ENCODE results near the gene SMCO2.

GRCh38 chr12:27516625-27517024, 70.1 kb downstream of the SMCO2 start:
- TF ChIP-seq CTCF (conservative IDR thresholded peaks at IDR 0.05; ENCODE audit: low read depth, low read length) (no peak), EZH2 (IDR thresholded peaks at IDR 0.05; ENCODE audit: low read length, unreplicated experiment) (no peak), EZH2phosphoT487 (IDR thresholded peaks at IDR 0.05; ENCODE audit: borderline replicate concordance, low read length) (no peak)
